Activated CD4-positive, alpha-beta memory T cell treated with anti-CD3 and anti-CD28 coated beads, Interleukin-2, amount 10 ng/mL, durations not matched to agents 7 days and 5 days (primary cell): ENCODE data around the gene PBRM1. TPM values are rescaled to one million over a fixed set of nuclear protein-coding genes. Genes with fewer than 3 reads are reported as not detected.

Experiments
- CTCF ChIA-PET: fragments of 350-600 bp; sonication (Branson Sonifier 250); formaldehyde crosslinking; loops from one replicate; lab custom pipeline; 2021; ENCODE audit warnings: antibody characterized with exemption, inconsistent platforms; lab: Charles Lee
- POLR2A ChIA-PET: fragments of 350-600 bp; sonication (Branson Sonifier 250); formaldehyde crosslinking; loops from one replicate; lab custom pipeline; 2021; ENCODE audit warnings: antibody characterized with exemption; lab: Charles Lee
- DNase-seq: peaks from one replicate; pipeline ENCODE4 v3.0.0-alpha.2; 2020
- H3K27ac Mint-ChIP-seq: one replicate; pipeline ENCODE4 v1.8.0; 2021; ENCODE audit warnings: mild to moderate bottlenecking, mixed read lengths
- H3K27me3 Mint-ChIP-seq: one replicate; pipeline ENCODE4 v1.8.0; 2021; ENCODE audit warnings: mixed read lengths
- H3K36me3 Mint-ChIP-seq: one replicate; pipeline ENCODE4 v1.8.0; 2021; ENCODE audit warnings: low read depth, mixed read lengths
- H3K4me1 Mint-ChIP-seq: one replicate; pipeline ENCODE4 v1.8.0; 2021; ENCODE audit warnings: mixed read lengths
- H3K4me3 Mint-ChIP-seq: one replicate; pipeline ENCODE4 v1.8.0; 2021; ENCODE audit warnings: mild to moderate bottlenecking, mixed read lengths
- H3K9me3 Mint-ChIP-seq: one replicate; pipeline ENCODE4 v1.8.0; 2021; ENCODE audit warnings: mixed read lengths
- total RNA-seq, 2 experiments: library from RNA; stranded (reverse); gene quantifications; one replicate each; pipeline ENCODE4 v1.2.3, GENCODE V29; 2021

PBRM1 gene
- total RNA-seq, 2 experiments from 2014 or later = 69.0 to 70.2 TPM

GRCh38 chr3:52509753-52510328, 175.9 kb downstream of the PBRM1 start:
- no peaks in the 10 kb centered on the region for H3K27me3 Mint-ChIP-seq
- no peak overlapping the region for H3K4me3 Mint-ChIP-seq
- no peak for DNase-seq
- H3K9me3 Mint-ChIP-seq = no peaks in the 10 kb centered on the region
- CTCF ChIA-PET = no interaction called here
- H3K27ac Mint-ChIP-seq = no peak overlapping the region
- no peaks in the 10 kb centered on the region for H3K36me3 Mint-ChIP-seq
- POLR2A ChIA-PET = no interaction called here
- H3K4me1 Mint-ChIP-seq = no peaks in the 10 kb centered on the region

GRCh38 chr3:52507359-52507758, 178.4 kb downstream of the PBRM1 start:
- no peak for DNase-seq
- no peak overlapping the region for H3K4me3 Mint-ChIP-seq
- POLR2A ChIA-PET = no interaction called here
- H3K36me3 Mint-ChIP-seq = no peaks in the 10 kb centered on the region
- no peaks in the 10 kb centered on the region for H3K4me1 Mint-ChIP-seq
- CTCF ChIA-PET = no interaction called here
- H3K9me3 Mint-ChIP-seq = no peaks in the 10 kb centered on the region
- no peaks in the 10 kb centered on the region for H3K27me3 Mint-ChIP-seq
- no peak overlapping the region for H3K27ac Mint-ChIP-seq

GRCh38 chr3:52506266-52506966, 179.3 kb downstream of the PBRM1 start:
- no peaks in the 10 kb centered on the region for H3K36me3 Mint-ChIP-seq
- CTCF ChIA-PET = no interaction called here
- no peaks in the 10 kb centered on the region for H3K27me3 Mint-ChIP-seq
- H3K9me3 Mint-ChIP-seq = no peaks in the 10 kb centered on the region
- H3K4me1 Mint-ChIP-seq = no peaks in the 10 kb centered on the region
- POLR2A ChIA-PET = no interaction called here
- no peak overlapping the region for H3K4me3 Mint-ChIP-seq
- H3K27ac Mint-ChIP-seq = no peak overlapping the region
- no peak for DNase-seq

- no peaks in the 10 kb centered on the region for H3K27me3 Mint-ChIP-seq
- POLR2A ChIA-PET = no interaction called here
- H3K4me1 Mint-ChIP-seq = no peaks in the 10 kb centered on the region
- no peak for DNase-seq
- H3K27ac Mint-ChIP-seq = no peak overlapping the region
- no peaks in the 10 kb centered on the region for H3K36me3 Mint-ChIP-seq
- CTCF ChIA-PET = no interaction called here
- H3K9me3 Mint-ChIP-seq = no peaks in the 10 kb centered on the region
- no peak overlapping the region for H3K4me3 Mint-ChIP-seq
Measured at GRCh38 chr3:52504977-52505376, 180.7 kb downstream of the PBRM1 start.

GRCh38 chr3:52503788-52504424, 181.8 kb downstream of the PBRM1 start:
- Mint-ChIP-seq H3K27me3 (no peaks in the 10 kb centered on the region), H3K4me1 (no peaks in the 10 kb centered on the region), H3K36me3 (no peaks in the 10 kb centered on the region), H3K9me3 (no peaks in the 10 kb centered on the region), H3K4me3 (no peak overlapping the region), H3K27ac (no peak overlapping the region)
- DNase-seq = no peak
- ChIA-PET CTCF (no interaction called here), POLR2A (no interaction called here)

GRCh38 chr3:52502808-52503350, 182.8 kb downstream of the PBRM1 start:
- no peak overlapping the region for H3K27ac Mint-ChIP-seq
- H3K36me3 Mint-ChIP-seq = no peaks in the 10 kb centered on the region
- DNase-seq = no peak
- no peak overlapping the region for H3K4me3 Mint-ChIP-seq
- no peaks in the 10 kb centered on the region for H3K4me1 Mint-ChIP-seq
- H3K27me3 Mint-ChIP-seq = no peaks in the 10 kb centered on the region
- ChIA-PET POLR2A (no interaction called here), CTCF (no interaction called here)
- H3K9me3 Mint-ChIP-seq = no peaks in the 10 kb centered on the region

GRCh38 chr3:52502001-52502400, 183.7 kb downstream of the PBRM1 start:
- H3K27me3 Mint-ChIP-seq = no peaks in the 10 kb centered on the region
- H3K36me3 Mint-ChIP-seq = no peaks in the 10 kb centered on the region
- POLR2A ChIA-PET = no interaction called here
- no peak overlapping the region for H3K27ac Mint-ChIP-seq
- CTCF ChIA-PET = no interaction called here
- DNase-seq = no peak
- H3K4me1 Mint-ChIP-seq = peaks cover 3% of the 10 kb centered on the region
- no peaks in the 10 kb centered on the region for H3K9me3 Mint-ChIP-seq
- H3K4me3 Mint-ChIP-seq = no peak overlapping the region

GRCh38 chr3:52501046-52501445, 184.7 kb downstream of the PBRM1 start:
- H3K9me3 Mint-ChIP-seq = no peaks in the 10 kb centered on the region
- H3K4me1 Mint-ChIP-seq = peaks cover 3% of the 10 kb centered on the region
- CTCF ChIA-PET = no interaction called here
- no peak overlapping the region for H3K4me3 Mint-ChIP-seq
- DNase-seq = no peak
- H3K27ac Mint-ChIP-seq = no peak overlapping the region
- no peaks in the 10 kb centered on the region for H3K27me3 Mint-ChIP-seq
- no peaks in the 10 kb centered on the region for H3K36me3 Mint-ChIP-seq
- POLR2A ChIA-PET = interaction anchor here (1.4 kb wide), 1 partner anchor 10 kb away, joined by 4 read pairs; no protein-coding TSS in a partner anchor

GRCh38 chr3:52498137-52499054, 187.3 kb downstream of the PBRM1 start:
- Mint-ChIP-seq H3K27me3 (no peaks in the 10 kb centered on the region), H3K4me3 (no peak overlapping the region), H3K27ac (no peak overlapping the region), H3K36me3 (no peaks in the 10 kb centered on the region), H3K4me1 (peaks cover 3% of the 10 kb centered on the region), H3K9me3 (no peaks in the 10 kb centered on the region)
- DNase-seq = no peak
- ChIA-PET POLR2A (no interaction called here), CTCF (no interaction called here)

- no peaks in the 10 kb centered on the region for H3K9me3 Mint-ChIP-seq
Measured at GRCh38 chr3:52495777-52496602, 189.7 kb downstream of the PBRM1 start.

More at GRCh38 chr3:52495777-52496602, 189.7 kb downstream of the PBRM1 start:
- CTCF ChIA-PET = no interaction called here
- Mint-ChIP-seq H3K27me3 (no peaks in the 10 kb centered on the region), H3K4me1 (peaks cover 3% of the 10 kb centered on the region), H3K4me3 (no peak overlapping the region), H3K27ac (no peak overlapping the region), H3K36me3 (peaks cover 14% of the 10 kb centered on the region)
- no peak for DNase-seq
- POLR2A ChIA-PET = no interaction called here
